ENCODE results near the gene GCNA.

The GCNA gene

DNA sequence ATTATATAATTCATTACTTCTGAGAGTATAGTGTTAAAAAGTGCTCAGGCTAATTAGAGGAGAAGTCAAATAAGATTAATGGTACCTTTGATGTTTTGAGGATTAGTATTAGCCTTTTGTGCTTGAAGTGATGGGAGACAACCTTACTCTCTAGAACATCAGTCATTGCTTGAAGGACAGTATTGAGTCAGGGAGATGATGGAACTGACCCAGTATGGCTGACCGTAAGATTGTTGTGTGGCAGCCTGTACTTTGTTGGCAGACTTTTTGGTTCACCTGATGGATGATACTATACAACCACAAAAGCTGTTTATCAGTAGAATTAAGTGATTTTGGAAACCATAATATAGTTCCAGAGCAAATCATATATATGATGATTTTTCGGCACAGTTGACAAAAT lies 35.4 kb upstream of the GCNA start:
- TF ChIP-seq, protein P1, sequence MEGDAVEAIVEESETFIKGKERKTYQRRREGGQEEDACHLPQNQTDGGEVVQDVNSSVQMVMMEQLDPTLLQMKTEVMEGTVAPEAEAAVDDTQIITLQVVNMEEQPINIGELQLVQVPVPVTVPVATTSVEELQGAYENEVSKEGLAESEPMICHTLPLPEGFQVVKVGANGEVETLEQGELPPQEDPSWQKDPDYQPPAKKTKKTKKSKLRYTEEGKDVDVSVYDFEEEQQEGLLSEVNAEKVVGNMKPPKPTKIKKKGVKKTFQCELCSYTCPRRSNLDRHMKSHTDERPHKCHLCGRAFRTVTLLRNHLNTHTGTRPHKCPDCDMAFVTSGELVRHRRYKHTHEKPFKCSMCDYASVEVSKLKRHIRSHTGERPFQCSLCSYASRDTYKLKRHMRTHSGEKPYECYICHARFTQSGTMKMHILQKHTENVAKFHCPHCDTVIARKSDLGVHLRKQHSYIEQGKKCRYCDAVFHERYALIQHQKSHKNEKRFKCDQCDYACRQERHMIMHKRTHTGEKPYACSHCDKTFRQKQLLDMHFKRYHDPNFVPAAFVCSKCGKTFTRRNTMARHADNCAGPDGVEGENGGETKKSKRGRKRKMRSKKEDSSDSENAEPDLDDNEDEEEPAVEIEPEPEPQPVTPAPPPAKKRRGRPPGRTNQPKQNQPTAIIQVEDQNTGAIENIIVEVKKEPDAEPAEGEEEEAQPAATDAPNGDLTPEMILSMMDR (IDR thresholded peaks at IDR 0.05; ENCODE audit: borderline replicate concordance, control extremely low read depth, extremely low read depth, insufficient read depth, missing control alignments): no peak
- no peak for DNase-seq (ENCODE audit: low spot score)
- in situ Hi-C loops (cut with MboI; ENCODE audit: low sequenced_read_pairs, unreplicated experiment): no loop called here

- DNase-seq (ENCODE audit: low spot score): no peak
- in situ Hi-C loops (cut with MboI; ENCODE audit: low sequenced_read_pairs, unreplicated experiment): no loop called here
- TF ChIP-seq, protein P1 (IDR thresholded peaks at IDR 0.05; ENCODE audit: borderline replicate concordance, control extremely low read depth, extremely low read depth, insufficient read depth, missing control alignments): no peak
These were observed 34.9 kb upstream of the GCNA start for GRCh38 chrX:71543316-71543715.

DNA sequence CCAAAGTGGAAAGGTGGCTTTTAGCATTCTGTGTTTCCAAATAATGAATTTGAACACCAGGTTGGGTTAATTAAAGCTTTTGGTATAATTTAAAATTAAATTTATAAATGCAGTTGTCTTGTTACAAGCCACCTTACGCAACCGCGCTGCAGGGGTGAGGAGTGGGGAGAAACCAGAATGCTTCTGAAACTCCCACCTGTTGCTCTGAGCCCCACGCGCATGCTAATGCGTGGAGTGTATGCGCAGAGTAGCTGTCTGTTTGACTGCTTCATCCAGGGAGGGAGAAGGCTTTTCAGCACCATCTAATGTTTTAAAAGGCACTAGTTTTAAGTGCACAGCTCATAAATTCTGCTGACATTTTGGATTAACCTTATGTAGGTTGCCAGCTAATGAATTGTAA lies 32.9 kb upstream of the GCNA start:
- TF ChIP-seq, protein P1 (IDR thresholded peaks at IDR 0.05; ENCODE audit: borderline replicate concordance, control extremely low read depth, extremely low read depth, insufficient read depth, missing control alignments): no peak
- no peak for DNase-seq (ENCODE audit: low spot score)
- in situ Hi-C loops (cut with MboI; ENCODE audit: low sequenced_read_pairs, unreplicated experiment): no loop called here

DNA sequence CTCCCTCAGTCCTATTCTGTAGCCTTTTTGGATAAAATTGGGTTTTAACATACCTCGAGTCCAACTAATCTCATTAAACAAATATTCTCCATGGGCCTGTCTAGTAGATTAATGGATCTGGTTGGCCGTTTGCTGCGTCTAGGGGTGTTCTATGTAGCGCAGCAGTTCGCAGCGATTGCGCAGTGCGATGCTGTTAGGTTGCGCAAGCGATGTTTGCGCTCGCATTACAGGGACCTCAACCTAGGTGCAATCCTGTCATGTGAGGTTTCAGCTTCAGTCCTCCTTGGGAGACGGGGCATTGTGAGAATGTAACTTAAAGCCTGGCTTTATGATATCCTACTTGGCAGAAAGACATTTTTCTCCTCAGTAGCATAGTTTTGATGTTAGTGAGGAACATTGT lies 31.4 kb upstream of the GCNA start:
- no peak for DNase-seq (ENCODE audit: low spot score)
- TF ChIP-seq, protein P1 (IDR thresholded peaks at IDR 0.05; ENCODE audit: borderline replicate concordance, control extremely low read depth, extremely low read depth, insufficient read depth, missing control alignments): no peak
- in situ Hi-C loops (cut with MboI; ENCODE audit: low sequenced_read_pairs, unreplicated experiment): no loop called here

DNA sequence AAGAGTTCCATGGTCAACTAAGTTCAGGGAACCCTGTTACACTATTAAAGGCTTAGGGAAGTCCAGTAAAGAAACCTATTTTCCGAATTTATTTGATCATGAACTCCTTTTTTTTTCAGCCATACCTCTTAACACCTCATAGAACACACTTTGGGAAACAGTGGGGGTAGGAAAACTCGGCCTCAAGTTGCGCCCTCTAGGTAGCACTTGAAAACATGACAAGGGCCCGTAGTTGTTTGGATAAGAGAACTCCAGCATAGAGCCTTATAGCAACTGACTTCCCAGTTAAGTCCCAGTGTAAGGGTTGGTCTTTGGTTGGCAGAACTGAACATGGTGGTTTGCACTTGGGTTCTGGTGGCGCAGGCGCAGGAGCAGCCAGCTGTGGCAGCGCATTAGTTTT lies 30.9 kb upstream of the GCNA start:
- no peak for DNase-seq (ENCODE audit: low spot score)
- in situ Hi-C loops (cut with MboI; ENCODE audit: low sequenced_read_pairs, unreplicated experiment): no loop called here
- TF ChIP-seq, protein P1 (IDR thresholded peaks at IDR 0.05; ENCODE audit: borderline replicate concordance, control extremely low read depth, extremely low read depth, insufficient read depth, missing control alignments): no peak

DNA sequence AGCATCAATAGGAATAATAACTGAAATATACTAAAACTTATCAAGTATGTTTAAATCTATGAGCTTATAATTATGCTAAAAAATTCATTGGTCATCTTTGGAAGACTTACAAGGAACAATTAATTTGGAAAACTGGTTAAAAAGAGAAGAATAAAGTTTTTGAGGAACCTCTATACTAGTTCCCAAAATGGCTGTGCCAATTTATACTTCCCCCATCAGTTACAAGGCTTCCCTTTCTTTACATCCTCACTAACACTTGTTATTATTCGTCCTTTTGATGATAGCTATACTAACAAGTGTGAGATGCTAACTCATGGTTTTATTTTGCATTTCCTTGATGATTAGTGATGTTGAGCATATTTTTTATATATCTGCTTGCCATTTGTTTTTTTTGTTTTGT lies 28.3 kb upstream of the GCNA start:
- DNase-seq (ENCODE audit: low spot score): no peak
- TF ChIP-seq, protein P1 (IDR thresholded peaks at IDR 0.05; ENCODE audit: borderline replicate concordance, control extremely low read depth, extremely low read depth, insufficient read depth, missing control alignments): no peak
- in situ Hi-C loops (cut with MboI; ENCODE audit: low sequenced_read_pairs, unreplicated experiment): no loop called here

DNA sequence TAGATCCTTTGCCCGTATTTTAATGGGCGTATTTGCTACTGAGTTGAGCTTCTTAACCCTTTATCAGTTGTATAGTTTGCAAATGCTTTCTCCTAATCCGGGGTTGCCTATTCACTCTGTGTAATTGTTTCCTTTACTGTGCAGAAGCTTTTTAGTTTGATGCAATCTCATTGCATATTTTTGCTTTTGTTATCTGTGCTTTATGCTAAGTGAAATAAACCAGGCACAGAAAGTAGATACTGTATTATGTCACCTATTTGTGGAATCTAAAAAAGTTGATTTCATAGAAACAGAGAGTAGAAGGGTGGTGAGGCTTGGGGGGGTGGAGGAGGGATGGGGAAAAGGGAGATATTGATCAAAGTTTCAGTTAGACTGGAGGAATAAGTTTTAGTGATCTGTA lies 27.7 kb upstream of the GCNA start:
- in situ Hi-C loops (cut with MboI; ENCODE audit: low sequenced_read_pairs, unreplicated experiment): no loop called here
- DNase-seq (ENCODE audit: low spot score): no peak
- TF ChIP-seq, protein P1 (IDR thresholded peaks at IDR 0.05; ENCODE audit: borderline replicate concordance, control extremely low read depth, extremely low read depth, insufficient read depth, missing control alignments): no peak

Data from GM13976 (cell line).